Activated CD8-positive, alpha-beta memory T cell treated with anti-CD3 and anti-CD28 coated beads, Interleukin-2, amount 10 ng/mL, durations not matched to agents 7 days and 5 days (primary cell): ENCODE results near the gene CHCHD10. TPM values are rescaled to one million over a fixed set of nuclear protein-coding genes. Genes with fewer than 3 reads are reported as not detected.

Experiments
- ATAC-seq: fragments of 150-1000 bp; cut with Tn5 transposase; one replicate; pipeline ENCODE4 v1.10.0; 2021; ENCODE audit warnings: moderate library complexity
- CTCF ChIA-PET: fragments of 350-600 bp; sonication (Branson Sonifier 250); formaldehyde crosslinking; loops from one replicate; lab custom pipeline; 2021; ENCODE audit warnings: antibody characterized with exemption; lab: Charles Lee
- DNase-seq: peaks from one replicate; pipeline ENCODE4 v3.0.0-alpha.2; 2020
- H3K27ac Mint-ChIP-seq: one replicate; pipeline ENCODE4 v1.8.0; 2021; ENCODE audit warnings: mild to moderate bottlenecking, mixed read lengths
- H3K27me3 Mint-ChIP-seq: one replicate; pipeline ENCODE4 v1.8.0; 2021; ENCODE audit warnings: mixed read lengths
- H3K36me3 Mint-ChIP-seq: one replicate; pipeline ENCODE4 v1.8.0; 2021; ENCODE audit warnings: mild to moderate bottlenecking, mixed read lengths
- H3K4me1 Mint-ChIP-seq: one replicate; pipeline ENCODE4 v1.8.0; 2021; ENCODE audit warnings: mixed read lengths
- H3K4me3 Mint-ChIP-seq: one replicate; pipeline ENCODE4 v1.8.0; 2021; ENCODE audit warnings: mild to moderate bottlenecking, moderate library complexity, mixed read lengths
- H3K9me3 Mint-ChIP-seq: one replicate; pipeline ENCODE4 v1.8.0; 2022; ENCODE audit warnings: low read depth, mixed read lengths
- total RNA-seq, 2 experiments: library from RNA; stranded (reverse); gene quantifications; one replicate each; pipeline ENCODE4 v1.2.3, GENCODE V29; 2021

The CHCHD10 gene
- total RNA-seq, 2 experiments from 2014 or later: 155 to 159 TPM

- no peak for ATAC-seq
- no peak for DNase-seq
- H3K4me1 Mint-ChIP-seq: peaks cover 21% of the 10 kb centered on the region
- CTCF ChIA-PET: interaction anchor here (1.0 to 8.8 kb wide), 7 partner anchors 10 to 83 kb away, joined by 3 to 95 read pairs (median 5); partner anchors contain the start of gene SLC2A11
- H3K9me3 Mint-ChIP-seq: no peaks in the 10 kb centered on the region
- no peaks in the 10 kb centered on the region for H3K36me3 Mint-ChIP-seq
- no peak overlapping the region for H3K27ac Mint-ChIP-seq
- no peak overlapping the region for H3K4me3 Mint-ChIP-seq
- peaks cover 7% of the 10 kb centered on the region for H3K27me3 Mint-ChIP-seq
Measured at GRCh38 chr22:23774114-23774921, 6.5 kb upstream of the CHCHD10 start.

DNA sequence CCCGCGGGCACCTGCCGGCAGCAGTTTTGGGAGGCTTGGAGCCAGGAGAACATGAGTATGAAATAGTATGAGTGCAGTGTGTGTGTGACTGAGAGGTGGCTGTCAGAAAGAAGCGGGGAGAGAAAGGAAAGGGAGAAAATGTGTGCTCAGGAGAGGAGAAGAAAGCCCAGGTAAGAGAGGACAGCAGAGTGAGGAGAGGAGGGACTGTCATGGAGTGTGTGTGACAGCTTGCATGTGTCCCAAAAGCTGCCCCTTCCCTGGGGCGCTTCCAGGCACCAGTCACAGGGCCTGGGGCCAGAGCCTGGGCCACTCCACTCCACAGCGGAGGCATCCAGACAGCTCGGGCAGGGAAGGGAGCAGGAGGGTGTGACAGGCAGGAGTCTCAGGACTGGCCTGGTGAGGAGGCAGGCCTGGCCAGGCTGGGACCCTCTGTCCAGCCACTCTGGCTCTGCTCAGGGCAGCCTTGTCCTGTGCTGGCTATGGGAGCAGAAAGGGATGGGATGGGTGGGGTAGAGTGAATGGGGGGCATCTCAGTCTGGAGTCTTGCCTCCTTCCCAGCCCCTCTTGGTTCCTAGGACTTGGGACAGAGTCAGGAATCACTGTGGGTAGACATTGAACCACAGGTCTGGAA, 5.8 kb upstream of the CHCHD10 start:
- H3K27me3 Mint-ChIP-seq: peaks cover 7% of the 10 kb centered on the region
- CTCF ChIA-PET: interaction anchor here (1.0 to 8.8 kb wide), 2 partner anchors 14 to 76 kb away, joined by 3 to 95 read pairs; no protein-coding TSS in a partner anchor

GRCh38 chr22:23772649-23773473, 5.1 kb upstream of the CHCHD10 start, which contains the start of gene MMP11:
MMP11 (plus strand) TSS chr22:23772849; CDS start chr22:23772871, 22 bp downstream.
- peak; percentile 59 for ATAC-seq
- no peaks in the 10 kb centered on the region for H3K36me3 Mint-ChIP-seq
- H3K4me1 Mint-ChIP-seq: peaks cover 21% of the 10 kb centered on the region
- peak; percentile 65 for DNase-seq
- H3K27ac Mint-ChIP-seq: no peak within 1 kb of the TSS
- H3K27me3 Mint-ChIP-seq: peaks cover 7% of the 10 kb centered on the region
- CTCF ChIA-PET: interaction anchor here (1.1 to 8.8 kb wide), 2 partner anchors 77 to 146 kb away, joined by 3 to 95 read pairs; no protein-coding TSS in a partner anchor
- H3K4me3 Mint-ChIP-seq: peak within 1 kb of the TSS; percentile 57
- no peaks in the 10 kb centered on the region for H3K9me3 Mint-ChIP-seq

More for the DNA sequence above, 5.8 kb upstream of the CHCHD10 start:
- DNase-seq (no peak), ATAC-seq (no peak)
- peaks cover 21% of the 10 kb centered on the region for H3K4me1 Mint-ChIP-seq
- H3K27ac Mint-ChIP-seq: no peak overlapping the region
- H3K36me3 Mint-ChIP-seq: no peaks in the 10 kb centered on the region
- H3K9me3 Mint-ChIP-seq: no peaks in the 10 kb centered on the region
- H3K4me3 Mint-ChIP-seq: peak overlapping the region; percentile 1

DNA sequence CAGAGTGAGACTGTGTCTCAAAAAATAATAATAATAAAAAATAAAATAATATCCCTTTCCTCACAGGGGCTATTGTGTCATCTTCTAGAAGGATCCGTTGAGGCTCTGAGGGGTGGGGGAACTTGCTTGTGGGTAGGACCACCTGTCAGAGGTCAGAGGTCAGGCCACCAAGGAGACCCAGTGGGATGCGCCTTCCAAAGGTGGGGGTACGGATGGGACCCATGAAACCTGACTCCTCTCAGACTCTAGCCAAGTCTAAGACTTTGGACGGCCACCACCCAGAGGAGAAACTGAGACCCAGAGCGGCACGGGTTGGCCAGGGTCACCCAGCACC, 4.5 kb upstream of the CHCHD10 start:
- H3K36me3 Mint-ChIP-seq: no peaks in the 10 kb centered on the region
- H3K4me1 Mint-ChIP-seq: peaks cover 21% of the 10 kb centered on the region
- H3K27ac Mint-ChIP-seq: no peak overlapping the region
- H3K27me3 Mint-ChIP-seq: peaks cover 7% of the 10 kb centered on the region
- no peaks in the 10 kb centered on the region for H3K9me3 Mint-ChIP-seq
- peak overlapping the region; percentile 57 for H3K4me3 Mint-ChIP-seq
- ATAC-seq (no peak), DNase-seq (no peak)
- CTCF ChIA-PET: interaction anchor here (1.1 to 8.8 kb wide), 2 partner anchors 78 to 145 kb away, joined by 3 to 95 read pairs; no protein-coding TSS in a partner anchor

- Mint-ChIP-seq H3K4me1 (peaks cover 43% of the 10 kb centered on the region), H3K36me3 (peaks cover 3% of the 10 kb centered on the region), H3K27ac (no peak overlapping the region), H3K4me3 (peak overlapping the region; percentile 20), H3K9me3 (no peaks in the 10 kb centered on the region), H3K27me3 (peaks cover 7% of the 10 kb centered on the region)
- CTCF ChIA-PET: interaction anchor here (0.9 to 8.8 kb wide), 6 partner anchors 51 to 93 kb away, joined by 3 to 95 read pairs (median 6); partner anchors contain the start of gene SLC2A11
- DNase-seq: no peak
- ATAC-seq: no peak
Measured at GRCh38 chr22:23769321-23769965, 1.7 kb upstream of the CHCHD10 start.

- Mint-ChIP-seq H3K4me1 (peaks cover 57% of the 10 kb centered on the region), H3K4me3 (peak overlapping the region; percentile 75), H3K27me3 (no peaks in the 10 kb centered on the region)
Measured at GRCh38 chr22:23767303-23767672, 484 bp downstream of the CHCHD10 start.

GRCh38 chr22:23764899-23765881, 2.6 kb downstream of the CHCHD10 start:
- peaks cover 46% of the 10 kb centered on the region for H3K4me1 Mint-ChIP-seq
- peaks cover 3% of the 10 kb centered on the region for H3K36me3 Mint-ChIP-seq
- CTCF ChIA-PET: interaction anchor here (0.9 to 8.8 kb wide), 10 partner anchors 10 to 174 kb away, joined by 3 to 95 read pairs (median 5); partner anchors contain the start of gene ZNF70
- peak overlapping the region; percentile 61 for H3K27ac Mint-ChIP-seq
- ATAC-seq: no peak
- no peaks in the 10 kb centered on the region for H3K9me3 Mint-ChIP-seq
- DNase-seq: no peak
- H3K4me3 Mint-ChIP-seq: no peak overlapping the region
- H3K27me3 Mint-ChIP-seq: no peaks in the 10 kb centered on the region

More at GRCh38 chr22:23767303-23767672, 484 bp downstream of the CHCHD10 start:
- Mint-ChIP-seq H3K36me3 (peaks cover 3% of the 10 kb centered on the region), H3K27ac (peak overlapping the region; percentile 73), H3K9me3 (no peaks in the 10 kb centered on the region)
- DNase-seq: no peak
- ATAC-seq: peak; percentile 6
- CTCF ChIA-PET: interaction anchor here (0.5 to 8.8 kb wide), 18 partner anchors 12 to 177 kb away, joined by 3 to 95 read pairs (median 5); partner anchors contain the start of genes SLC2A11 and ZNF70

- H3K9me3 Mint-ChIP-seq: no peaks in the 10 kb centered on the region
- H3K4me3 Mint-ChIP-seq: peak overlapping the region; percentile 47
- CTCF ChIA-PET: interaction anchor here (1.1 to 1.8 kb wide), 6 partner anchors 11 to 130 kb away, joined by 3 to 5 read pairs (median 4); partner anchors contain the start of genes MIF and SLC2A11
- no peaks in the 10 kb centered on the region for H3K27me3 Mint-ChIP-seq
- peaks cover 3% of the 10 kb centered on the region for H3K36me3 Mint-ChIP-seq
- H3K27ac Mint-ChIP-seq: peak overlapping the region; percentile 83
- DNase-seq: no peak
- no peak for ATAC-seq
- peaks cover 43% of the 10 kb centered on the region for H3K4me1 Mint-ChIP-seq
Measured at GRCh38 chr22:23763954-23764353, 3.8 kb downstream of the CHCHD10 start.

GRCh38 chr22:23763579-23763945, 4.2 kb downstream of the CHCHD10 start:
- CTCF ChIA-PET: interaction anchor here (0.8 to 1.8 kb wide), 9 partner anchors 10 to 136 kb away, joined by 3 to 5 read pairs (median 3); partner anchors contain the start of genes MIF and SLC2A11
- no peaks in the 10 kb centered on the region for H3K9me3 Mint-ChIP-seq
- peak; percentile 57 for ATAC-seq
- H3K27ac Mint-ChIP-seq: peak overlapping the region; percentile 83
- peaks cover 3% of the 10 kb centered on the region for H3K36me3 Mint-ChIP-seq
- H3K27me3 Mint-ChIP-seq: no peaks in the 10 kb centered on the region
- H3K4me1 Mint-ChIP-seq: peaks cover 43% of the 10 kb centered on the region
- DNase-seq: peak; percentile 75
- peak overlapping the region; percentile 47 for H3K4me3 Mint-ChIP-seq

GRCh38 chr22:23762842-23763578, 4.8 kb downstream of the CHCHD10 start, which contains the start of gene C22orf15:
C22orf15 (plus strand) TSS chr22:23762990; CDS start chr22:23763307, 317 bp downstream.
- DNase-seq (peak; percentile 62), ATAC-seq (peak; percentile 6)
- CTCF ChIA-PET: interaction anchor here (0.8 to 1.8 kb wide), 7 partner anchors 9 to 135 kb away, joined by 3 to 5 read pairs (median 3); partner anchors contain the start of genes MIF and SLC2A11
- peak within 1 kb of the TSS; percentile 47 for H3K4me3 Mint-ChIP-seq
- H3K27ac Mint-ChIP-seq: peak within 1 kb of the TSS; percentile 83
- H3K4me1 Mint-ChIP-seq: peaks cover 43% of the 10 kb centered on the region
- H3K27me3 Mint-ChIP-seq: no peaks in the 10 kb centered on the region
- H3K9me3 Mint-ChIP-seq: no peaks in the 10 kb centered on the region
- H3K36me3 Mint-ChIP-seq: peaks cover 3% of the 10 kb centered on the region
